Measurements from ENCODE around the gene SPECC1L.

The SPECC1L gene

DNA sequence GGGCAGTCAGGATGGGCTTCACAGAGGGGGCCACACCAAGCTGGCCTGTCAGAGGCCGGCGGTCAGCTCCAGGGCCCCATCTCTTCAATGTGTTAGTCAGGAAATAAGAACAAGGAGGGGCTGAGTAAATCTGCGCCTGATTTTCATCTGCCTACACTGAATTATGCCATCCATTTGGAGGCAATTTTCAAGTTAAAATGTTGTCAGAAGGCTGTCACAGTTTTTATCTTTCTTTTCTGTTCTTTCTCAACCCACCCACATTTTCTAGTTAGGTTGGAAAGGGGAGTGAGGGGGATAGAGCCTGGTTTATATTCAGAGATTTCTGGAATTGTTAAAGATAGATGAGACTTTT lies 175.6 kb downstream of the SPECC1L start:
- no peak for DNase-seq

DNA sequence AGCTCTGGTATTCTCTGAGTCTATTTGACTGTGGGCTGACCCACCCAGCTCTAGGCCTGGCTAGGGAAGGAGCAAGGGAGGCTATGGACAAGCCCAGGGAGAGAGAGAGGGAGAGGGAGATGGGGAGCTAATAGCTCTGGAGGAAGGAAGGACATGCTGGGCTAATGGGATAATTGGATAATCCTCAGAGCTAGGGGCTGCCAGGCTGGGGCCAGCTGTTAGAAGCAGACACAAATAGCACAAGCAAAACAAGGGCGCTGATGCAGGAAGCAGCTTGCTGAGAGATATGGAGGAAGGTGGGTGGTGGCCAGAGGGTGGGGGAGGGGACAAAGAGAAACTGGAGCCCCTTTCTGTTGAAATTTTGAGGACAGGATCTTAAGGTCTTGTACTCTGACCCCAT lies 180.0 kb downstream of the SPECC1L start:
- DNase-seq, result no peak

DNA sequence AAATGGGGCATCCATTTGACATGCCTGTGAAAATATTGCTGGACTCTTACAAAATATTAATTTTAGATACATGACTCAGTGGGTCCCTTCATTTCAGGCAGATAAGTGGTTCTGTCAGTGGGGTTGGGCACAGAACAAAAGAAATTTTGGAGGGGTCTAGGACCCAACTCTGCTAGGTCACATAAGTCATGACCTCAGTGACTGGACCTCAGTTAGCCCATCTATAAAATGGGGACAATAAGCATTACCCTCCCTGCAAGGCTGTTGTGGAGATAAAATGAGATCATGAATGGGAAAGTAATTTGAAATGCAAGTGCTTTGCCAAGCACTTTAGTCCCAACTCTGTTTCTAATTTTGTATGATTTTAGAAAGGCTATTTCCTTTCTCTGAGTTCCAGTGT lies 180.5 kb downstream of the SPECC1L start:
- DNase-seq, result no peak

DNA sequence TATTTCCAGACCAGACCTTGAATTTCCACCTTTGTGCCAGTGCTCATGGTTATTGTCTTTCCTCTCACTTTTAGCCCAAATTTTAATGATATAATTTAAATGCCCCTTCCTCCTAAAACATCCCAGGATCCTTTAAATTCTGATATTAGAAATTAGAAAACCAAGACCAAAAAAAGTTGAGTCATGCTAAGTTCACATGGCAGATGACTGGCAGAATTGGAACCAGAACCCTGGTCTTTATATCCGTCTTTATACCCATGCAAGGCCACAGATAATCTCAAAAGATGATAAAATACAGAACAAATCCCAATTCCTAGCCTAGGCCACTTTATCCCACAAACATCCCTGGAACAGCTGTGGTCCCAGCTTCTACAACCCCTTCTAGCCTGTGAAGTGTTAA lies 183.2 kb downstream of the SPECC1L start:
- DNase-seq, result no peak

DNA sequence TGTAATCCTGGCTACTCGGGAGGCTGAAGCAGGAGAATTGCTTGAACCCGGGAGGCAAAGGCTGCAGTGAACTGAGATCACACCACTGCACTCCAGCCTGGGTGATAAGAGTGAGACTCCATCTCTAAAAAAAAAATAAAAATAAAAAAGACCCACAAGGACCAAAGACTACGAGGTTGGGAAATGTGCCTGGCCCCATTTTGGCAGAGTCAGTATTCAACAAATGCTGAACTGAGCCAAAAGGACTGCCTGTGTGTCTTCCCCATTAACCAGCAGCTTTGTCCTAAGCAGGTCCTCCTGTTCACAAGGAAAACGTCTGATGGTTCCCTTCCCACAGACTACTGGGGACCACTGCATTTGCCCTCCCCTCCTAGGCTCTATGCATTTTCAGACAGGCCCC lies 184.4 kb downstream of the SPECC1L start:
- DNase-seq, result no peak

DNA sequence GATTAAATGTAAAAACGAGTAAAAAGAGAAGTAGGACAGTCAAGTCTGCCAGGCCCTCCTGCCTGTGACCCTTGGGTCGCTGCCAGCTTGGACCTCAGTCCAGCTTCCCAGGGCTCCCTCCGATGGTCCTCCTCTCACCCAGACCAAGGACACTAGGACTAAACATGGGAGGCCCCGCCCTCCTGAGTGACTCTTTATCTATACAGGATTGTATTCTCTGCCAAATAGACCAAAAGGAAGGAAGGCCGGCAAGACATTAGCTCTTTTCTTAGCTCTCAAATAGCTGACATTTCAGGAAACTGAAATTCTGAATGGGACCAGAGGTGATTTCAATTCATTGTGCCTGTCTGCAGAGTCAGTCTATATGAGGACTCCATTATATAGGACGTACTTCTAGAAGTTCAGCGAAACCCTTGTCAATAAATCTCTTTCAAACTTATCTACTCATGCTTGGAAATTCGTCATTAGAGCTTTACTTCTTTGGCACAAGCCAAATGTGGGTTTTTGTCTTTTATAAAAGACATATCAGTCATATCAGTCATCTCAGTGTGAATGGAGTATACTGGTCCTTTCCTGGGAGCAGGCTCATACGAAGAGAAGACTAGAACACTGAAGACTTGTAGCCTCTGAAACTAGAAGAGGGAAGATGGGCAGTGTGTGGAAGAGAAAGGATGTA lies 185.3 kb downstream of the SPECC1L start:
- DNase-seq, result no peak

DNA sequence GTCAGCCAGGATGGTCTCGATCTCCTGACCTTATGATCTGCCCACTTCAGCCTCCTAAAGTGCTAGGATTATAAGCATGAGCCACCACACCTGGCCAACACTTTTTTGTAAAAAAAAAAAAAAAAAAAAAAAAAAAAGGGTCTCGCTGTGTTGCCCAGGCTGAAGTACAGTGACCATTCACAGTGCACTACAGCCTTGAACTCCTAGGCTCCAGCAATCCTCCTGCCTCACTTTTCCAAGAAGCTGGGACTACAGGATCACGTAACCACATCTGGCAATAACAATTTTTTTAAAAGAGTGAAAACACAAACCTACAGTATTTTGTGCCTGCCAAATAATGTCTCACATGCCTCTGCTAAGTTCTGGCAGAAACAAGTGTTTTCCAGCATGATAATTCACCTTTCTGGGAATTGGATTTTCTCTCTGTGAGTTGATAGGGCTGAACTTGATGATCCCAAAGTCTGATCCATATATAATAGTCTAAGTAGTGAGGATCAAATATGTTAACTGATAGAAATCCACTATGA lies 187.3 kb downstream of the SPECC1L start:
- DNase-seq, result no peak

DNA sequence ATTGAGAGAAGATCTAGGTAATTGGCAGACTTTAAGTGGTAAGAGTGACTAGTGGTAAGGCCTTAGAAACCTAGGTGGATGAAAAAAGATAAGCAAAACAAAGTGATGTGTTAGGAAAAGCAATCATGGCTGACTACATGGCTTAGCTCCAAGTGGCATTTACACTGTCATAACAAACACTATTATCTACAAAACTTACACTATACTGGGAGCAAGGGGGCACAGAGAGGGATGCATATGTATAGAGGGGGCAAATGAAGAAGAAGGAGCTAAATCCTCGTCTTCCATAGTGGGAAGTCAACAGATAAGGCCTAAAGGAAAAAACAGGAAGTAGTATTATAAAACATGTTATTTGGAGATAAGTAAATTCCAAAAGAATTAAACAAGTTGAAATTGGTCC lies 189.3 kb downstream of the SPECC1L start:
- DNase-seq, result no peak

DNA sequence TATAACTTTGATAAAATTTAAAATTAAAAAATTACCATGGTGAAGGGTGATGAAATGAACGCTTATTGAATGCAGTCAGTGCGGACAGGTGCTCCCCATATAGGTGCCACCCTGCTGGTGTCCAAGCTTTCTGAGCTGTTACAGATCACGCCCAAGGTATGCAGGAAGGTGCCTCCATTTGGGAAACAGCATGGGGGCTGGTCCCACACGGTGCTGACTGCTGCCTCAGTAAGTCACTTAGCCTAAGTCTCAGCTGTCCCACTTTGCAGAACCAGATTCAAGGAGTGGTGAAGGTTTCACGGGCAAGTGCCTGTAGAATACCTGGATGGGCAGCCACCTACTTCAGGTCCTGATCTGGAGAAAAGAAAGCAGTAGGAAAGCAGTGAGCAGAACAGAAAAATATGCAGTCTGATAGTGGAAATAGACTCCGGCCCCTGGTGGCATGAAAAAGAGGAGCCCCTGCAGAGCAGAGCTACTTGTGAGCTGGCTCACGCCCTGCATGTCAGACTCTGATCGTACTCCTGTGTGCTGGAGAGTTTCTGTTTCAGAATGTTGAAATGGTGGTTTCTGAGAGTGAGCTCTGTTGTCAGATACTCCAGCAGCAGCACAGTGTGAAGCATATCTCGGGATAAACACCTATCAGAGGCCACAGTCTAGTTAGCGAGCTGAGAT lies 189.9 kb downstream of the SPECC1L start:
- no peak for DNase-seq

DNA sequence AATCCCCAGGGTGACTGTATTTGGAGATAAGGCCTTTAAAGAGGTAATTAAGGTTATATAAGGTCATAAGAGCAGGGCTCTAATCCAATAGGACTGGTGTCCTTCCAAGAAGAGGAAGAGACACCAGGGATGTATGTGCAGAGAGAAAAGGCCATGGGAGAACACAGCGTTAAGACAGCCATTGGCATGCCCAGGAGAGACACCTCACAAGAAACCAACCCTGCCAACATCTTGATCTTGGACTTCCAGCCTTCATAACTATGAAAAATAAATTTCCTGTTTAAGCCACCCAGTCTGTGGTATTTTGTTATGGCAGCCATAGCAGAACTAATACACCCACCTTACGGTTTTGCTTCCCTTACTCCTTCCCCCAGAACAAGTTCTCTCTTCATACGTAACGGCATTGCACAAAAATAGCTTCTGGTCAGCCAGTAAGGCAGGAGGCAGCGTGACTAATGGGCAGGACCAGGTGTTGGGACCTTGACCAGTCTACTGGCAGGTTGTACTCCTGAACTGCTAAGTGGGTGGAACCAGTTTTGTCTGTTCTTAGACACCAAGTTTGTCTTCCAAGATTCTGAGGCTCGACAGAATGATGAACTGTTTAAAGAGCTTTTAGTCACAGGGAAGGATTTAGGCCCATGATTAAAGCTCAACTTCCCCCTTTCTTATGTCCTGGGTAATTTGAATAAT lies 192.6 kb downstream of the SPECC1L start:
- no peak for DNase-seq

DNA sequence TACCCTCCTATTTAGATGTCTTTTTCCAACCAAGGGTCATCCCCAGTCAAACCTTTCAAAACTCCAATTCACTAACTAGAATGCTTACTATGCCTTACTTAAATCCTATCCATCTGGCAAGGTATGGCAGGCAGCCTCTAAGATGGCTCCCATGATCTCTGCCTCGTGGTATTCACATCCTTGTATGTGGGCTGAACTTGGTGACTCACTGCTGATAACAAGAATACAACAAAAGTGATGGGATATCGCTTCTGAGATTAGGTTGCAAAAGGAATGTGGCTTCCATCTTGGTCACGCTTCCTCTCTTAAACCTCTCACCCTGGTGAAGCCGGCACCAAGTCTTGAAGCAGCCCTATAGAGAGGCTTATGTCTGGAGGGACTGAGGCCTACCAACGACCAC lies 194.9 kb downstream of the SPECC1L start:
- DNase-seq, result no peak

DNA sequence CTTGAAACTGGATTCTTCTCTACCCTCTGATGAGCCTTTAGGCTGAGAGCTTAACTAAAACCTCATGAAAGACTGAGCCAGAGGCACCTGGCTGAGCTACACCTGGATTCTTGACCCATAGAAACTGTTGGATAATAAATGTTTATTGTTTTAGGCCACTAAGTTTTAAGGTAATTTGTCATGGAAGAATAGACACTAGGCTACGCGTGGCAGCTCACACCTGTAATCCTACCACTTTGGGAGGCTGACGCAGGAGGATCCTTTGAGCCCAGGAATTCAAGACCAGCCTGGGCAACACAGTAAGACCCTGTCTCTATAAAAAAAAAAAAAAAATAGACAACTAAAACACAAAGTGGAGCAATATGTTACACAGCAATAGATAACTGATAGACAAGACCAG lies 195.3 kb downstream of the SPECC1L start:
- no peak for DNase-seq

DNA sequence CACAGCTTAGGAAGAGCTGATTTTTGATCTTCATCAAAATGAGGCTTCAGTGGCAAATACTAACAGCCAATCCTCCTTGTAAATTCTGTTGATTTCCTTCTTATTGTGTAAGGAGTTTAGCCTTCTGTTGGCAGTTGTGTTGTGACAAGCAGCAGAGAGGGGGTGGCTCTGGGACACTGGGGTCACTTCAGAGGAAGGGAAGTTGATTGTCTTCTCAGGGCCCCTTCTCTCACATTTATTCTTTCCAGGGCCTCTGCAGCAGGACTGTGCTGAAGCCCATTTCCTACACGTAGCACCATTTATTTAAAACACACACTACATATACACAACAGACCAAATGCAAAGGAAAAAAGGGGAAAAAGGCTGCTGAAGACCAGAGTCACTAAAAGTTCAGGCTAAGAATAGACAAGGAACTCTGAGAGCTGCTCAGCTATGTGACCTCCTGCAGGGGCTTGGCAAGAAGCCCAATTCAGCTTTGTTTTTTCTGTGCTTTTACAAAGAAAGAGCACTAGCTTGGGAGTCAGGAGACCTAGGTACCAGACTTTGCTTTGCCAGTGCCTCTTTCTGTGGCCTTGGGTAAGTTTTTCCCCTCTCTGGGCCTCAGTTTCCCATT lies 196.2 kb downstream of the SPECC1L start:
- no peak for DNase-seq

DNA sequence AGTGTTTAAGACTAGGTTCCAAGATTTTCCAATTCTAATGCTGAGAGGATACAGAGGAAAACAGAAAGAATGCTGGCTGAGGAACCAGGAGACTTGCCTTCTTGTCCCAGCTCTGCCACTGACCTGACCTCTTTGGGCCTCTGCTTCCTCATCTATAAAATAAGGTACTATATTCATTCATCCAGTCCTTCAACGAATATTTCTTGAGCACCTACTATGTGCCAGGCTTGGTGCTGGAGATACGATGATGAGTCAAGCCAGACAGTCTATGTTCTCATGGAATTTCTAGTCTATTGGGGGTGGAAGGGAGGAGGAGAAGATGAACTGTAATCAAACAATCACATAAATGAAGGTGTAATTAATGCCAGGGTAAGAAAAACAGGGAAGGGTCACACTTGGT lies 196.7 kb downstream of the SPECC1L start:
- no peak for DNase-seq

Data from CD4-positive, alpha-beta T cell treated with Interleukin-4 for 4 hours (primary cell).